NCI-H1417 treated with DMSO at 0.1 percent for 48 hours (cell line): ENCODE data around the gene IMPG2.
"Not testable (repeated sequence)": the region's sequence is repeated elsewhere in the genome, so short reads cannot be mapped to it uniquely, and the experiment has no call there.

Source experiments
- DNase-seq: peaks from one replicate; lab custom pipeline; 2025; lab: John Stamatoyannopoulos, UW

IMPG2 gene

GRCh38 chr3:101320475-101320874, at the start of gene IMPG2:
IMPG2 (minus strand) TSS chr3:101320575; CDS start chr3:101320372, 203 bp downstream.
- DNase-seq = no peak

GRCh38 chr3:101362406-101362805, 42.0 kb upstream of the IMPG2 start:
- DNase-seq = no peak

GRCh38 chr3:101351829-101352228, 31.5 kb upstream of the IMPG2 start:
- no peak for DNase-seq

- DNase-seq = no peak
These were observed 20.2 kb upstream of the IMPG2 start for GRCh38 chr3:101340591-101340990.

- no peak for DNase-seq
These were observed 13.5 kb upstream of the IMPG2 start for GRCh38 chr3:101333883-101334282.

- DNase-seq = no peak
These were observed 8.8 kb upstream of the IMPG2 start for GRCh38 chr3:101329016-101329673.

- no peak for DNase-seq
These were observed 5.2 kb upstream of the IMPG2 start for GRCh38 chr3:101325393-101326134.

- DNase-seq = no peak
These were observed 844 bp downstream of the IMPG2 start for GRCh38 chr3:101319531-101319930.

GRCh38 chr3:101312545-101312944, 7.8 kb downstream of the IMPG2 start:
- no peak for DNase-seq

- DNase-seq = no peak
These were observed 8.7 kb downstream of the IMPG2 start for GRCh38 chr3:101311676-101312075.

- DNase-seq = no peak
These were observed 9.4 kb downstream of the IMPG2 start for GRCh38 chr3:101310978-101311375.

GRCh38 chr3:101308147-101308772, 12.1 kb downstream of the IMPG2 start:
- DNase-seq = not testable (repeated sequence)

GRCh38 chr3:101303836-101304235, 16.5 kb downstream of the IMPG2 start:
- no peak for DNase-seq

- no peak for DNase-seq
These were observed 17.2 kb downstream of the IMPG2 start for GRCh38 chr3:101303089-101303731.

GRCh38 chr3:101300073-101300472, 20.3 kb downstream of the IMPG2 start:
- DNase-seq = no peak

- DNase-seq = no peak
These were observed 28.3 kb downstream of the IMPG2 start for GRCh38 chr3:101292027-101292426.

- no peak for DNase-seq
These were observed 32.1 kb downstream of the IMPG2 start for GRCh38 chr3:101288294-101288693.

- DNase-seq = no peak
These were observed 35.6 kb downstream of the IMPG2 start for GRCh38 chr3:101284757-101285156.

- no peak for DNase-seq
These were observed 38.8 kb downstream of the IMPG2 start for GRCh38 chr3:101281521-101282030.

GRCh38 chr3:101279765-101280385, 40.5 kb downstream of the IMPG2 start:
- no peak for DNase-seq

- DNase-seq = no peak
These were observed 41.2 kb downstream of the IMPG2 start for GRCh38 chr3:101279162-101279561.

GRCh38 chr3:101278727-101279126, 41.6 kb downstream of the IMPG2 start:
- no peak for DNase-seq
